Panc1 (cell line): ENCODE results near the gene LEAP2. TPM values are rescaled to one million over a fixed set of nuclear protein-coding genes. Genes with fewer than 3 reads are reported as not detected.

Source experiments
- ATAC-seq: fragments of 200-7000 bp; cut with Tn5 transposase; 2 replicates; pipeline ENCODE4 v1.9.1; 2020; ENCODE audit warnings: mild to moderate bottlenecking, moderate library complexity
- BruUV-seq: library from RNA; stranded (reverse); fragments of 400-500 nt; replicated peaks from 2 replicates; lab custom pipeline; 2021; lab: Mats Ljungman, UMichigan
- CTCF ChIA-PET: fragments of 300-600 bp; sonication (Branson Sonifier 250); formaldehyde crosslinking; loops from one replicate; lab custom pipeline; 2022; ENCODE audit warnings: antibody characterized with exemption; lab: Charles Lee
- POLR2A ChIA-PET: fragments of 300-600 bp; sonication (Branson Sonifier 250); formaldehyde crosslinking; loops from one replicate; lab custom pipeline; 2022; ENCODE audit warnings: antibody characterized with exemption; lab: Charles Lee
- DNase-seq: peaks from one replicate; pipeline ENCODE4 v3.0.0-alpha.2; 2010; ENCODE audit warnings: low read depth, low spot score
- H3K27ac ChIP-seq: 2 replicates; pipeline ENCODE4 v1.5.1; 2011; ENCODE audit warnings: mild to moderate bottlenecking, low read length, inconsistent platforms
- H3K27me3 ChIP-seq: fragments of 200-500 bp; sonication (Bioruptor generic); 2 replicates; pipeline ENCODE4 v1.6.0; 2014; ENCODE audit warnings: low read length, inconsistent platforms; ENCODE audit not compliant: control insufficient read depth, insufficient read depth
- H3K36me3 ChIP-seq: fragments of 200-500 bp; sonication (Bioruptor generic); 2 replicates; pipeline ENCODE4 v1.5.1; 2014; ENCODE audit warnings: inconsistent platforms, mild to moderate bottlenecking, low read length, moderate library complexity; ENCODE audit not compliant: control insufficient read depth, insufficient read depth
- H3K4me1 ChIP-seq: 2 replicates; pipeline ENCODE4 v1.5.1; 2011; ENCODE audit warnings: inconsistent platforms, mild to moderate bottlenecking, low read length, moderate library complexity; ENCODE audit not compliant: control insufficient read depth, insufficient read depth
- H3K4me3 ChIP-seq, 2 experiments: 2 replicates each; pipeline ENCODE4 v1.5.1; 2011 to 2012; ENCODE audit warnings: low read depth in 2 of 2, low read length in 2 of 2, mild to moderate bottlenecking in 2 of 2, inconsistent platforms in 1 of 2, moderate library complexity in 1 of 2
- H3K9me3 ChIP-seq: fragments of 200-500 bp; sonication (Bioruptor generic); 2 replicates; pipeline ENCODE4 v1.5.1; 2014; ENCODE audit warnings: low read depth, mild to moderate bottlenecking, inconsistent platforms, low read length, moderate library complexity; ENCODE audit not compliant: control insufficient read depth, insufficient read depth
- POLR2AphosphoS5 ChIP-seq: IDR thresholded peaks from 2 replicates; pipeline ENCODE4 v1.6.1; 2012; ENCODE audit warnings: mild to moderate bottlenecking, low read depth, low read length, moderate library complexity
- SIN3A ChIP-seq: IDR thresholded peaks from 2 replicates; pipeline ENCODE4 v1.6.1; 2012; ENCODE audit warnings: low read depth, mild to moderate bottlenecking, low read length, moderate library complexity, borderline replicate concordance; ENCODE audit not compliant: insufficient read depth
- TCF7L2 ChIP-seq: IDR thresholded peaks from 2 replicates; pipeline ENCODE4 v1.6.1; 2011; ENCODE audit warnings: mild to moderate bottlenecking, low read depth, low read length, inconsistent platforms
- in situ Hi-C: cut with HindIII; loops from 2 replicates; pipeline ENCODE4 v1.10.0; 2016; ENCODE audit warnings: low sequenced_read_pairs, low pct_unique_long_range_greater_than_20kb
- intact Hi-C: fragments of 100-400 bp; cut with micrococcal nuclease; formaldehyde crosslinking; loops from one replicate; pipeline ENCODE4 v1.10.0; 2022; ENCODE audit not compliant: unreplicated experiment
- total RNA-seq: library from RNA; stranded (reverse); gene quantifications from one replicate; pipeline ENCODE4 v1.2.1, GENCODE V29; 2021; ENCODE audit not compliant: unreplicated experiment
- TF ChIP-seq, protein P1 (sequence below), 2 experiments: IDR thresholded peaks; 2 replicates each; pipeline ENCODE4 v1.6.1; 2011 to 2012; ENCODE audit warnings: low read depth in 2 of 2, control low read depth in 1 of 2, low read length in 1 of 2, mild to moderate bottlenecking in 1 of 2, moderate library complexity in 1 of 2; ENCODE audit not compliant: insufficient read depth in 1 of 2
- TF ChIP-seq, protein P2 (sequence below): fragments of 450-650 bp; IDR thresholded peaks from 2 replicates; pipeline ENCODE4 v1.5.1; 2017; ENCODE audit warnings: mild to moderate bottlenecking

LEAP2 gene
- total RNA-seq, 1 experiment from 2014 or later = 1.4 TPM

DNA sequence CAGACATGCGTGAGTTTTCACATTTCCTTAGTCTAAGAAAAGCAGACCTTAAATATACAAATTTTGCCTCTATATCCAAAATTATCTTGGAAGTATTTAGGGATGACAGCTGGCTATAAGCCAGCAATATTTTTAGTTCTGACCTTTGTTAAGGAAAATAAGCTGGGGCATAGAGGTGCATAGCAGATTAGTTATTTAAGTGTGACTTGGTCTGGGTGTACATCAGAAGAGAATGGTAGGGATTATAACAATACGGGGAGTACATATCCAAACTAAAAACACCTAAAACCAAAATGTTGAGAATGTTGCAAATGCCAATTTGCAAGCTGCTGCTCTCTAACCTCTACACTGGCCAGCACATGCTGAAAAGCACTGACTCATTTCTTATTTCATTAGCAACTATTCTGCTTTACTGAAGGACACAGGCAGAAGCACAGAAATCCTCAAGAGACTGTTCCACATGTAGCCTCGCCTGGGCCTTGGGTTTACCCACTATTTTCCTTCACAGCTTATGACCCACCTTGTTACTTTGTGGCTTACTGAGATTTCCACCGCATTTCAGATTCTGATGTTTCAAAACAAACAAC lies 22.3 kb downstream of the LEAP2 start:
- no peak for TF ChIP-seq SIN3A
- TF ChIP-seq, protein P1, sequence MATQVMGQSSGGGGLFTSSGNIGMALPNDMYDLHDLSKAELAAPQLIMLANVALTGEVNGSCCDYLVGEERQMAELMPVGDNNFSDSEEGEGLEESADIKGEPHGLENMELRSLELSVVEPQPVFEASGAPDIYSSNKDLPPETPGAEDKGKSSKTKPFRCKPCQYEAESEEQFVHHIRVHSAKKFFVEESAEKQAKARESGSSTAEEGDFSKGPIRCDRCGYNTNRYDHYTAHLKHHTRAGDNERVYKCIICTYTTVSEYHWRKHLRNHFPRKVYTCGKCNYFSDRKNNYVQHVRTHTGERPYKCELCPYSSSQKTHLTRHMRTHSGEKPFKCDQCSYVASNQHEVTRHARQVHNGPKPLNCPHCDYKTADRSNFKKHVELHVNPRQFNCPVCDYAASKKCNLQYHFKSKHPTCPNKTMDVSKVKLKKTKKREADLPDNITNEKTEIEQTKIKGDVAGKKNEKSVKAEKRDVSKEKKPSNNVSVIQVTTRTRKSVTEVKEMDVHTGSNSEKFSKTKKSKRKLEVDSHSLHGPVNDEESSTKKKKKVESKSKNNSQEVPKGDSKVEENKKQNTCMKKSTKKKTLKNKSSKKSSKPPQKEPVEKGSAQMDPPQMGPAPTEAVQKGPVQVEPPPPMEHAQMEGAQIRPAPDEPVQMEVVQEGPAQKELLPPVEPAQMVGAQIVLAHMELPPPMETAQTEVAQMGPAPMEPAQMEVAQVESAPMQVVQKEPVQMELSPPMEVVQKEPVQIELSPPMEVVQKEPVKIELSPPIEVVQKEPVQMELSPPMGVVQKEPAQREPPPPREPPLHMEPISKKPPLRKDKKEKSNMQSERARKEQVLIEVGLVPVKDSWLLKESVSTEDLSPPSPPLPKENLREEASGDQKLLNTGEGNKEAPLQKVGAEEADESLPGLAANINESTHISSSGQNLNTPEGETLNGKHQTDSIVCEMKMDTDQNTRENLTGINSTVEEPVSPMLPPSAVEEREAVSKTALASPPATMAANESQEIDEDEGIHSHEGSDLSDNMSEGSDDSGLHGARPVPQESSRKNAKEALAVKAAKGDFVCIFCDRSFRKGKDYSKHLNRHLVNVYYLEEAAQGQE (IDR thresholded peaks at IDR 0.05; ENCODE audit: insufficient read depth in 1 of 2, low read depth in 2 of 2, low read length in 1 of 2) = no peak
- TF ChIP-seq, protein P2, sequence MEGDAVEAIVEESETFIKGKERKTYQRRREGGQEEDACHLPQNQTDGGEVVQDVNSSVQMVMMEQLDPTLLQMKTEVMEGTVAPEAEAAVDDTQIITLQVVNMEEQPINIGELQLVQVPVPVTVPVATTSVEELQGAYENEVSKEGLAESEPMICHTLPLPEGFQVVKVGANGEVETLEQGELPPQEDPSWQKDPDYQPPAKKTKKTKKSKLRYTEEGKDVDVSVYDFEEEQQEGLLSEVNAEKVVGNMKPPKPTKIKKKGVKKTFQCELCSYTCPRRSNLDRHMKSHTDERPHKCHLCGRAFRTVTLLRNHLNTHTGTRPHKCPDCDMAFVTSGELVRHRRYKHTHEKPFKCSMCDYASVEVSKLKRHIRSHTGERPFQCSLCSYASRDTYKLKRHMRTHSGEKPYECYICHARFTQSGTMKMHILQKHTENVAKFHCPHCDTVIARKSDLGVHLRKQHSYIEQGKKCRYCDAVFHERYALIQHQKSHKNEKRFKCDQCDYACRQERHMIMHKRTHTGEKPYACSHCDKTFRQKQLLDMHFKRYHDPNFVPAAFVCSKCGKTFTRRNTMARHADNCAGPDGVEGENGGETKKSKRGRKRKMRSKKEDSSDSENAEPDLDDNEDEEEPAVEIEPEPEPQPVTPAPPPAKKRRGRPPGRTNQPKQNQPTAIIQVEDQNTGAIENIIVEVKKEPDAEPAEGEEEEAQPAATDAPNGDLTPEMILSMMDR = no peak
- TF ChIP-seq POLR2AphosphoS5 = no peak
- TF ChIP-seq TCF7L2 = no peak
- DNase-seq (no peak), ATAC-seq (no peak)
- Histone ChIP-seq H3K4me1 (no peaks in the 10 kb centered on the region), H3K9me3 (no peaks in the 10 kb centered on the region), H3K36me3 (peaks cover 64% of the 10 kb centered on the region), H3K4me3 (no peak overlapping the region), H3K27ac (no peak overlapping the region), H3K27me3 (no peaks in the 10 kb centered on the region)
- intact Hi-C loops (no loop called here), in situ Hi-C loops (no loop called here)
- BruUV-seq = no TSS peak
- CTCF ChIA-PET = no interaction called here
- POLR2A ChIA-PET = no interaction called here

DNA sequence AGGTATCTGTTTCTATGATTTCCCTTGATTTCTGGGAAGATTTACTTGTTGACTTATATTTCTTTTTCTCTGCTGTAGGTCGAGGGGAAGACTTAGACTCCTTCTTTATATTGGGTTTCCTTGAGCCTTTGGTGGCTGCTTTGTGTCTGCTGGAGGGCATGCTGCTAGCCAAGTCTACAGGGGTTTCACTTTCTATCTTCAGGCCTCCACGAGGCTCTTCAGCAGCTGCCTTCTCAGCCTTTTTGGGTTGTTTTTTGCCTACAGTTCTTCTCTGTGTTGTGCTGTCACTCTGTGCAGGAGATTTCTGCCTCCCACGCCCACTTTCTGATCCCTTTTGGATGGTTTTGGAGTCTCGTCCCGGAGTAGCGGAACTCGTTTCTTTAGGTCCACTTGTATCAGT lies 23.2 kb downstream of the LEAP2 start:
- no peak overlapping the region for H3K27ac ChIP-seq
- BruUV-seq = TSS peak; percentile 21
- CTCF ChIA-PET = no interaction called here
- no peak for ATAC-seq
- no peaks in the 10 kb centered on the region for H3K9me3 ChIP-seq
- H3K27me3 ChIP-seq = no peaks in the 10 kb centered on the region
- no peak for TF ChIP-seq TCF7L2
- TF ChIP-seq, protein P2 = no peak
- TF ChIP-seq, protein P1 (IDR thresholded peaks at IDR 0.05; ENCODE audit: insufficient read depth in 1 of 2, low read depth in 2 of 2, low read length in 1 of 2) = no peak
- no peak for TF ChIP-seq POLR2AphosphoS5
- no peak for TF ChIP-seq SIN3A
- peaks cover 65% of the 10 kb centered on the region for H3K36me3 ChIP-seq
- in situ Hi-C loops = no loop called here
- intact Hi-C loops = no loop called here
- no peaks in the 10 kb centered on the region for H3K4me1 ChIP-seq
- no peak overlapping the region for H3K4me3 ChIP-seq
- DNase-seq = no peak
- POLR2A ChIA-PET = no interaction called here
